Dermis microvascular lymphatic vessel endothelial cell (primary cell): ENCODE results near the gene OR8B8. TPM values are rescaled to one million over a fixed set of nuclear protein-coding genes. Genes with fewer than 3 reads are reported as not detected.
A peak's percentile ranks its signal among the peaks of the same experiment; 100 is the strongest.
"Not testable (repeated sequence)": the region's sequence is repeated elsewhere in the genome, so short reads cannot be mapped to it uniquely, and the experiment has no call there.

ENCODE experiments used
- DNase-seq, 2 donors: peaks; one replicate each; pipeline versions ENCODE4 v3.0.0 to v3.0.0-alpha.2; 2010; ENCODE audit warnings: low read depth in 2 of 2
- total RNA-seq: library from RNA; depleted of rRNA; stranded (reverse); fragments of >200 nt; gene quantifications from 2 replicates; pipeline ENCODE4 v1.2.1, GENCODE V29; 2014

OR8B8 gene
- total RNA-seq, 1 donor from 2014 or later, result not detected

- DNase-seq, result no peak
These were observed 3.1 kb downstream of the OR8B8 start for GRCh38 chr11:124442442-124442841.

GRCh38 chr11:124441519-124441918 is 4.0 kb downstream of the OR8B8 start:
- no peak for DNase-seq

GRCh38 chr11:124441081-124441480 is 4.4 kb downstream of the OR8B8 start:
- no peak for DNase-seq

GRCh38 chr11:124440608-124441007 is 4.9 kb downstream of the OR8B8 start:
- DNase-seq, result no peak

GRCh38 chr11:124434699-124435098 is 10.8 kb downstream of the OR8B8 start:
- DNase-seq, result no peak

- DNase-seq, result no peak
These were observed 15.9 kb downstream of the OR8B8 start for GRCh38 chr11:124429599-124429998.

GRCh38 chr11:124424384-124424921 is 21.0 kb downstream of the OR8B8 start, which contains the start of gene OR8B4:
Gene OR8B4 (minus strand): TSS chr11:124424871. CDS start chr11:124424871, 0 bp downstream.
- DNase-seq, result no peak

GRCh38 chr11:124421043-124421442 is 24.5 kb downstream of the OR8B8 start:
- DNase-seq, result no peak

- DNase-seq, result peak; percentile 55 to 69
These were observed 30.1 kb downstream of the OR8B8 start for GRCh38 chr11:124415356-124415923.

GRCh38 chr11:124409906-124410305 is 35.6 kb downstream of the OR8B8 start:
- DNase-seq, result no peak

- no peak for DNase-seq
These were observed 39.9 kb downstream of the OR8B8 start for GRCh38 chr11:124405581-124405980.

GRCh38 chr11:124403186-124403585 is 42.3 kb downstream of the OR8B8 start:
- not testable (repeated sequence) for DNase-seq

GRCh38 chr11:124402326-124402922 is 43.1 kb downstream of the OR8B8 start:
- DNase-seq, result peak; percentile 55 to 69

GRCh38 chr11:124398924-124399323 is 46.6 kb downstream of the OR8B8 start, which contains the start of gene OR8B3:
Gene OR8B3 (minus strand): TSS chr11:124399024. CDS start chr11:124397351, 1,673 bp downstream.
- no peak for DNase-seq

- DNase-seq, result not testable (repeated sequence)
These were observed 48.6 kb downstream of the OR8B8 start for GRCh38 chr11:124396847-124397246.

- no peak for DNase-seq
These were observed 51.1 kb downstream of the OR8B8 start for GRCh38 chr11:124394408-124394807.

Other genes with a start within 250 kb of the OR8B8 start
- under 0.01 TPM in 1 of 2 replicates, not detected in the other for gene OR8G1, start 204.6 kb downstream of the OR8B8 start, total RNA-seq
- not detected in 2 replicates for gene OR8G5, start 189.3 kb downstream of the OR8B8 start, total RNA-seq
- gene OR8D1, start 131.7 kb downstream of the OR8B8 start, total RNA-seq, result not detected in 2 replicates
- gene OR8D2, start 125.5 kb downstream of the OR8B8 start, total RNA-seq, result not detected in 2 replicates
- gene OR8B2, start 61.2 kb downstream of the OR8B8 start, total RNA-seq, result not detected in 2 replicates
- gene OR8B3, start 46.7 kb downstream of the OR8B8 start, total RNA-seq, result not detected in 2 replicates
- gene OR8B4, start 20.8 kb downstream of the OR8B8 start, total RNA-seq, result not detected in 2 replicates
- not detected in 2 replicates for gene OR8B12, start 98.0 kb upstream of the OR8B8 start, total RNA-seq
- not detected in 2 replicates for gene OR8A1, start 124.3 kb upstream of the OR8B8 start, total RNA-seq
- not detected in 2 replicates for gene PANX3, start 165.7 kb upstream of the OR8B8 start, total RNA-seq
- gene TBRG1, start 177.2 kb upstream of the OR8B8 start, total RNA-seq, result 12.6 and 16.7 TPM in 2 replicates
- 6.8 and 14.4 TPM in 2 replicates for gene SIAE, start 228.0 kb upstream of the OR8B8 start, total RNA-seq
- gene SPA17, start 228.2 kb upstream of the OR8B8 start, total RNA-seq, result 3.5 and 4.5 TPM in 2 replicates